ENCODE results near the gene PRKAR2B.
"Not testable (repeated sequence)": the region's sequence is repeated elsewhere in the genome, so short reads cannot be mapped to it uniquely, and the experiment has no call there.

The PRKAR2B gene

DNA sequence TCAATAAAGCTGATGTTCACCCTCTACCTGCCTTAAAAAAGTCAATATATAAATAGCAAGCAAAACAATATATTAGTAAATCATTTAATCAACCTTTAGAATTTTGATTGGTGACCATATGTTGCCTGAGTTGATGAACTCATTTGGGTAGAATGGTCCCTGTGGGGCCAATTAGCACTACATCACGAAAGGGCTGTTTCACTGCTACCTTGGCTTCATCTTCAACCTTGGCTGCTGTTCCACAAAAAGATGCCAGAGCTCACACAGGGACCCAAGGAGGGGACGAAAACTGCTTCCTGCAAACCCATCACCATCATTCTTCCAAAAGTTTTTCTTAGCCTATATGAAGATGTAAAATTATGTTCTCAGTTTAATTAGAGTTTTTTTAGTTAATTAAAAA is 88.9 kb downstream of the PRKAR2B start:
- ChIA-PET CTCF (no interaction called here), POLR2A (no interaction called here)
- no peak for TF ChIP-seq L3MBTL2 (conservative IDR thresholded peaks at IDR 0.05)
- TF ChIP-seq CTBP1 (IDR thresholded peaks at IDR 0.05; ENCODE audit: borderline replicate concordance): no peak
- no peak for DNase-seq (ENCODE audit: extremely low spot score)

- TF ChIP-seq SUZ12 (IDR thresholded peaks at IDR 0.05) (no peak), BHLHE40 (IDR thresholded peaks at IDR 0.05; ENCODE audit: borderline replicate concordance) (no peak), ZNF384 (IDR thresholded peaks at IDR 0.05) (no peak)
- DNase-seq (ENCODE audit: extremely low spot score): no peak
- ChIA-PET POLR2A (no interaction called here), CTCF (interaction anchor here (0.6 to 1.1 kb wide), 6 partner anchors 9 to 736 kb away, joined by 3 to 4 read pairs (median 4); no protein-coding TSS in a partner anchor)
These were observed 94.4 kb downstream of the PRKAR2B start for GRCh38 chr7:107138696-107139420.

DNA sequence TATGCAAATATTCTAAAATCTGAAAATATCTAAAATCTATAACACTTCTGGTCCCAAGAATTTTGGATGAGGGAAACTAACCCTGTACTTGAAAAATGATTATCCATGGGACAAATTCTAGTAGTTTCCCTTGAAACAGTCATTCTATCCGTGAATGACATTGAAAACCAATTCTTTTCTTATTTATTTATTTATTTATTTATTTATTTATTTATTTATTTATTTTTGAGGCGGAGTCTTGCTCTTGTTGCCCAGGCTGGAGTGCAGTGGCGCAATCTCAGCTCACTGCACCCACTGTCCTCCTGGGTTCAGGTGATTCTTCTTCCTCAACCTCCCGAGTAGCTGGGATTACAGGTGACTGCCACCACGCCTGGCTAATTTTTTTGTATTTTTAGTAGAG is 99.4 kb downstream of the PRKAR2B start:
- POLR2A ChIA-PET; CTCF ChIA-PET; DNase-seq (ENCODE audit: extremely low spot score): not testable (repeated sequence)

- no peak for DNase-seq (ENCODE audit: extremely low spot score)
- TF ChIP-seq ZNF384 (IDR thresholded peaks at IDR 0.05) (no peak), SUZ12 (IDR thresholded peaks at IDR 0.05) (no peak), FOXK2 (IDR thresholded peaks at IDR 0.05) (no peak), FOXM1 (IDR thresholded peaks at IDR 0.05; ENCODE audit: borderline replicate concordance) (no peak), SP1 (IDR thresholded peaks at IDR 0.05) (no peak), ELF4 (IDR thresholded peaks at IDR 0.05) (no peak), LEF1 (IDR thresholded peaks at IDR 0.05; ENCODE audit: borderline replicate concordance) (no peak), NFRKB (IDR thresholded peaks at IDR 0.05) (no peak)
- ChIA-PET CTCF (no interaction called here), POLR2A (no interaction called here)
These were observed 100.7 kb downstream of the PRKAR2B start for GRCh38 chr7:107145067-107145838.

DNA sequence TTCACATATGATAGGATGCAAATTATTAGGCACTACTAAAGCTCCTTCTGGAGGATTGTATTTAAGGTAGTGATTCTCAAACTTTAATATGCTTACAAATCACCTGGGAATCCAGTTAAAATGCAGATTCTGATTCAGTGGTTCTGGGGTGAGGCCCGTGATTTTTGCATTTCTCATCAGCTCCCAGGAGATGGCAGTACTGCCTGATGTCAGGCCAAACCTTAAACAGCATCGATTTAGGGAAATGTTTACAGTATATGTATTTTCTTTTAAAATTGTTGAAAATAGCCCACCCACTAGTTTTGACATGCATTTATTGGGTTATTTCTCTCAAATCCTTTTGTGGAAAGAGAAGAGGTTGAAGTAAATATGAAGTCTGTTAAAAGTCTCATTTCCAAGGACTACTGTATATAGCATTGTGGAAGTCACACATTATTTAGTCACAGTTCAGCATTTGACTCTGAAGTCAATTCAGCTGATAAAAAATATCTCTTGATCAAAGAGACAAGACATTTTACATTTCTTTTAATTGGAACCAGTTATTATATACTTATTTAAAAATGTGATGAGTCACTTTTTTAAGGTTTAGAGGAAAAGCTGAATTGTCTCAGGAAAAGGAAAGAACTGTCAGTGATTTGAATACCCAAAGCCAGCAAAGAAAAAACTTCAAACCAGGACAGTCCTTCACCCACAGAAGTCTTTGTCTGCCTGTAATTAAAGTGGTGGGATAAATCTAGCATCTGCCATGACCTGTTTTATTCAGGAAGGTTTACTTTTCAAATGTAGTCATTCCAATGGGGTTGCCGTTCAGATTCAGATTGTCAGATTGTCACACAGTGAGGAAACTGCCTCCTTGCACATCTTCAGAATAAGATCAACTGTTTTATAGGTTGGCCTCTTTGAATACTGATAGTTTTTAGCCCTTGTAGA is 103.2 kb downstream of the PRKAR2B start:
- peak; percentile 37 for DNase-seq (ENCODE audit: extremely low spot score)
- ChIA-PET CTCF (interaction anchor here (0.6 to 4.9 kb wide), 9 partner anchors 9 to 718 kb away, joined by 3 to 29 read pairs (median 3); no protein-coding TSS in a partner anchor), POLR2A (no interaction called here)
- TF ChIP-seq ARNT (IDR thresholded peaks at IDR 0.05): no peak
- TF ChIP-seq HDGF (IDR thresholded peaks at IDR 0.05; ENCODE audit: borderline replicate concordance): no peak
- TF ChIP-seq BHLHE40 (IDR thresholded peaks at IDR 0.05; ENCODE audit: borderline replicate concordance): no peak
- TF ChIP-seq NFRKB (IDR thresholded peaks at IDR 0.05): no peak
- no peak for TF ChIP-seq FOXK2 (IDR thresholded peaks at IDR 0.05)
- TF ChIP-seq TARDBP (IDR thresholded peaks at IDR 0.05): no peak
- no peak for TF ChIP-seq SP1 (IDR thresholded peaks at IDR 0.05)

DNA sequence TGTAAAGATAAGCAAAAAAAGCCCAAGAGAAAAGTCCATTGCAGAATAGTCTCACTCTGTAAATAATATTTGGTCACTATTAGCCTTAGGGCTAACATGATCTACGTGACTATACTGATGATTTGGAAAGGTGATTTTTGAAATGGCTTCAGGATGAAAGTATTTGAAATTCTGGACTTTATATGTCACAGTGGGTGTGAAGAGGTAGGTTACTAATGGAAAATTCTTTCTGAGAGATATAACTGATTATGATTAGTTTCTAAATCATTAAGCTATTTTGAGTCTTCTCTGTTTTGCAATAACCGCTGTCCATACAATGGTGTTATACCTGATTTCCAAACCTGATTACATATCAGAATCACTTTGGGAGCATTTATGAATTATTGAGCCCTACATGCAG is 104.2 kb downstream of the PRKAR2B start:
- DNase-seq (ENCODE audit: extremely low spot score): no peak
- POLR2A ChIA-PET: no interaction called here
- TF ChIP-seq HDGF (IDR thresholded peaks at IDR 0.05; ENCODE audit: borderline replicate concordance): no peak
- no peak for TF ChIP-seq LEF1 (IDR thresholded peaks at IDR 0.05; ENCODE audit: borderline replicate concordance)
- no peak for TF ChIP-seq BHLHE40 (IDR thresholded peaks at IDR 0.05; ENCODE audit: borderline replicate concordance)
- TF ChIP-seq SP1 (IDR thresholded peaks at IDR 0.05): no peak
- TF ChIP-seq FOXM1 (IDR thresholded peaks at IDR 0.05; ENCODE audit: borderline replicate concordance): no peak
- no peak for TF ChIP-seq FOXK2 (IDR thresholded peaks at IDR 0.05)
- CTCF ChIA-PET: interaction anchor here (0.6 to 4.9 kb wide), 5 partner anchors 20 to 415 kb away, joined by 3 to 29 read pairs (median 3); partner anchors contain the start of gene HBP1

- ChIA-PET POLR2A (interaction anchor here (1.0 kb wide), 1 partner anchor 19 kb away, joined by 3 read pairs; the partner anchor contains the start of gene HBP1), CTCF (interaction anchor here (1.6 to 4.9 kb wide), 2 partner anchors 102 to 203 kb away, joined by 7 to 29 read pairs; no protein-coding TSS in a partner anchor)
- no peak for DNase-seq (ENCODE audit: extremely low spot score)
- TF ChIP-seq SUZ12 (IDR thresholded peaks at IDR 0.05) (no peak), BHLHE40 (IDR thresholded peaks at IDR 0.05; ENCODE audit: borderline replicate concordance) (no peak), TARDBP (IDR thresholded peaks at IDR 0.05) (no peak), ZNF384 (IDR thresholded peaks at IDR 0.05) (no peak), L3MBTL2 (conservative IDR thresholded peaks at IDR 0.05) (no peak), HDGF (IDR thresholded peaks at IDR 0.05; ENCODE audit: borderline replicate concordance) (no peak), NFRKB (IDR thresholded peaks at IDR 0.05) (no peak), ELF4 (IDR thresholded peaks at IDR 0.05) (no peak), FOXM1 (IDR thresholded peaks at IDR 0.05; ENCODE audit: borderline replicate concordance) (no peak), LEF1 (IDR thresholded peaks at IDR 0.05; ENCODE audit: borderline replicate concordance) (no peak), CTBP1 (IDR thresholded peaks at IDR 0.05; ENCODE audit: borderline replicate concordance) (no peak), ARNT (IDR thresholded peaks at IDR 0.05) (no peak), FOXA1 (IDR thresholded peaks at IDR 0.05) (no peak), FOXK2 (IDR thresholded peaks at IDR 0.05) (no peak), SP1 (IDR thresholded peaks at IDR 0.05) (no peak)
- TF ChIP-seq, protein P1, sequence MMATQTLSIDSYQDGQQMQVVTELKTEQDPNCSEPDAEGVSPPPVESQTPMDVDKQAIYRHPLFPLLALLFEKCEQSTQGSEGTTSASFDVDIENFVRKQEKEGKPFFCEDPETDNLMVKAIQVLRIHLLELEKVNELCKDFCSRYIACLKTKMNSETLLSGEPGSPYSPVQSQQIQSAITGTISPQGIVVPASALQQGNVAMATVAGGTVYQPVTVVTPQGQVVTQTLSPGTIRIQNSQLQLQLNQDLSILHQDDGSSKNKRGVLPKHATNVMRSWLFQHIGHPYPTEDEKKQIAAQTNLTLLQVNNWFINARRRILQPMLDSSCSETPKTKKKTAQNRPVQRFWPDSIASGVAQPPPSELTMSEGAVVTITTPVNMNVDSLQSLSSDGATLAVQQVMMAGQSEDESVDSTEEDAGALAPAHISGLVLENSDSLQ (IDR thresholded peaks at IDR 0.05): no peak
These were observed 105.4 kb downstream of the PRKAR2B start for GRCh38 chr7:107149863-107150262.

Measured in HEK293T (cell line).